Heart right ventricle (tissue), 16 donors: ENCODE measurements around the gene GADL1. TPM values are rescaled to one million over a fixed set of nuclear protein-coding genes. Genes with fewer than 3 reads are reported as not detected.

ENCODE experiments used
- ATAC-seq, 8 donors: fragments of 200-7000 bp; cut with Tn5 transposase; one replicate each; pipeline ENCODE4 v1.9.1; 2020; ENCODE audit warnings: mild to moderate bottlenecking in 8 of 8, moderate library complexity in 8 of 8, moderate number of reproducible peaks in 1 of 8
- DNase-seq, 2 donors: peaks; one replicate each; pipeline ENCODE4 v3.0.0-alpha.2; 2020
- H3K27ac ChIP-seq, 10 donors: fragments of 200-600 bp; sonication (generic) in 2 of 10; one replicate each; pipeline versions ENCODE4 v1.5.0 to v1.8.0; 2020 to 2022; ENCODE audit warnings: mild to moderate bottlenecking in 3 of 10
- H3K27me3 ChIP-seq, 7 donors: fragments of 200-600 bp; one replicate each; pipeline ENCODE4 v1.8.0; 2021 to 2022; ENCODE audit warnings: mild to moderate bottlenecking in 2 of 7
- H3K36me3 ChIP-seq, 9 donors: fragments of 200-600 bp; sonication (generic) in 1 of 9; one replicate each; pipeline versions ENCODE4 v1.5.0 to v1.8.0; 2020 to 2022; ENCODE audit warnings: mild to moderate bottlenecking in 2 of 9
- H3K4me1 ChIP-seq, 9 donors: fragments of 200-600 bp; sonication (generic) in 1 of 9; one replicate each; pipeline versions ENCODE4 v1.5.0 to v1.8.0; 2020 to 2022; ENCODE audit warnings: mild to moderate bottlenecking in 4 of 9
- H3K4me3 ChIP-seq, 10 donors: fragments of 200-600 bp; sonication (generic) in 2 of 10; one replicate each; pipeline versions ENCODE4 v1.5.0 to v1.8.0; 2020 to 2022; ENCODE audit warnings: mild to moderate bottlenecking in 7 of 10, moderate library complexity in 2 of 10
- H3K9me3 ChIP-seq, 11 donors: fragments of 200-600 bp in 10 of 11; sonication (generic) in 2 of 11; one replicate each; pipeline versions ENCODE4 v1.5.0 to v1.8.0; 2013 to 2022; ENCODE audit warnings: mild to moderate bottlenecking in 2 of 11, control low read depth in 1 of 11, moderate library complexity in 1 of 11
- CTCF ChIP-seq, 9 donors: fragments of 200-600 bp; sonication (generic) in 2 of 9; IDR thresholded peaks; one replicate each; pipeline versions ENCODE4 v1.5.0 to v1.8.0; 2021 to 2022; ENCODE audit warnings: antibody characterized with exemption in 9 of 9, mild to moderate bottlenecking in 5 of 9, moderate library complexity in 1 of 9
- WGBS, 2 donors: extraction: QIAGEN DNeasy Blood & Tissue Kit; methylation state at CpG; one replicate each; pipeline ENCODE4 v1.1.7; 2013; ENCODE audit warnings: inconsistent platforms in 1 of 2; 5-methylcytosine and 5-hydroxymethylcytosine counted together
- intact Hi-C, 10 donors: fragments of 100-400 bp; cut with DNase I; formaldehyde crosslinking; loops; one replicate each; pipeline versions ENCODE4 v1.11.1 to v1.14.2; 2022
- polyA plus RNA-seq, 2 donors: library from polyadenylated mRNA; stranded (reverse); fragments of 200-250 nt; gene quantifications; one replicate each; pipeline ENCODE4 v1.2.3, GENCODE V29; 2013
- total RNA-seq, 10 donors: library from RNA; stranded (reverse); fragmentation: NEBNext Ultra II Directional in 3 of 10; extraction: Animal tissue kit (Norgen Biotek cat#: 25700) in 3 of 10; gene quantifications; one replicate each; pipeline versions ENCODE4 v1.2.1 to v1.2.4, GENCODE V29; 2021 to 2023
- donor health status: Arrhythmogenic right ventricular cardiomyopathy.
- donor health status: ischemic (EF 13 %, LVEDD 7.1; RV severe dilation, severe dysfunction).
- donor health status: healthy with polysubstance abuse.
- donor health status: DM: no; HTN: yes; CAD: no.
- donor health status: DM: no; HTN: no; CAD: no.
- donor health status: ischemic (EF 25% LVEDD 6.9; RV normal size, moderate dysfunction).
- donor health status: ischemic (EF 25% LVEDD 5.7; RV mildly dilated, moderate dysfunction).
- donor health status: healthy.
- donor health status: DM: yes; HTN: yes; CAD: no.
- donor health status: Ischemic cardiomyopathy.
- donor health status: ischemic (EF 35%, LVEDD 5.7; RV mildly dilated, moderate dysfunction).
- donor health status: nonischemic (EF 11% LVEDD 7.7; RV severe dilation, severe dysfunction).
- donor health status: DM: yes; HTN: yes; CAD: no.
- donor health status: PGD.
- donor health status: ischemic (EF 29% LVEDD 5.4; RV normal size, mild dysfunction).
- donor health status: nonischemic (EF 23%, LVEDD 6.1; RV moderate dilation, normal function).

GADL1 gene
- total and polyA plus RNA-seq, 12 donors: 0.12 to 1.6 (median 0.40) TPM; not detected in 4

- peak in 6 of 8 donors; percentile 45 to 79 (median 67) for ATAC-seq
Observed at GRCh38 chr3:30770387-30770786, 124.1 kb downstream of the GADL1 start.

GRCh38 chr3:30768703-30769550, 125.5 kb downstream of the GADL1 start:
- peak in 5 of 8 donors; percentile 29 to 51 (median 33) for ATAC-seq
- no peaks in the 10 kb centered on the region for H3K36me3 ChIP-seq
- WGBS, 2 donors: 61% methylated on average over 9 of the region's 9 CpGs

More at GRCh38 chr3:30770387-30770786, 124.1 kb downstream of the GADL1 start:
- H3K27ac ChIP-seq: no peak overlapping the region
- DNase-seq: peak in 1 of 2 donors; percentile 8
- intact Hi-C loops: loop anchor here in 6 of 10 donors (5.0 to 10.0 kb wide), 7 partner anchors 134 to 994 kb away; no protein-coding TSS in a partner anchor
- 71% methylated on average over 3 of the region's 3 CpGs for WGBS, 2 donors
- no peak overlapping the region for H3K4me3 ChIP-seq
- peaks cover 0 to 5% (median 0%) of the 10 kb centered on the region in 9 donors for H3K4me1 ChIP-seq
- H3K27me3 ChIP-seq: no peaks in the 10 kb centered on the region
- no peaks in the 10 kb centered on the region for H3K36me3 ChIP-seq
- no peak for TF ChIP-seq CTCF (IDR thresholded peaks at IDR 0.05)
- H3K9me3 ChIP-seq: no peaks in the 10 kb centered on the region

GRCh38 chr3:30768046-30768445, 126.4 kb downstream of the GADL1 start:
- no peak overlapping the region for H3K4me3 ChIP-seq
- DNase-seq (no peak), ATAC-seq (no peak)
- H3K27me3 ChIP-seq: no peaks in the 10 kb centered on the region
- intact Hi-C loops: loop anchor here in 8 of 10 donors (2.0 to 10.0 kb wide), 5 partner anchors 364 to 1007 kb away; no protein-coding TSS in a partner anchor
- no peak for TF ChIP-seq CTCF (IDR thresholded peaks at IDR 0.05)
- H3K36me3 ChIP-seq: no peaks in the 10 kb centered on the region
- H3K9me3 ChIP-seq: no peaks in the 10 kb centered on the region
- WGBS, 2 donors: 36 to 57% methylated on average over 1 of the region's 1 CpG
- peaks cover 0 to 10% (median 0%) of the 10 kb centered on the region in 9 donors for H3K4me1 ChIP-seq
- H3K27ac ChIP-seq: no peak overlapping the region

More at GRCh38 chr3:30768703-30769550, 125.5 kb downstream of the GADL1 start:
- no peaks in the 10 kb centered on the region for H3K27me3 ChIP-seq
- peaks cover 0 to 10% (median 0%) of the 10 kb centered on the region in 9 donors for H3K4me1 ChIP-seq
- peak; percentile 55 to 89 (median 80) for TF ChIP-seq CTCF (IDR thresholded peaks at IDR 0.05)
- no peaks in the 10 kb centered on the region for H3K9me3 ChIP-seq
- H3K4me3 ChIP-seq: no peak overlapping the region
- DNase-seq: peak; percentile 65 to 68
- intact Hi-C loops: loop anchor here in 8 of 10 donors (2.0 to 10.0 kb wide), 5 partner anchors 363 to 1006 kb away; no protein-coding TSS in a partner anchor
- H3K27ac ChIP-seq: no peak overlapping the region

- Histone ChIP-seq H3K4me1 (peaks cover 0 to 10% (median 0%) of the 10 kb centered on the region in 9 donors), H3K27me3 (no peaks in the 10 kb centered on the region), H3K27ac (no peak overlapping the region), H3K36me3 (no peaks in the 10 kb centered on the region), H3K9me3 (no peaks in the 10 kb centered on the region), H3K4me3 (no peak overlapping the region)
- no peak for TF ChIP-seq CTCF (IDR thresholded peaks at IDR 0.05)
- ATAC-seq: no peak
- no peak for DNase-seq
- intact Hi-C loops: loop anchor here in 6 of 10 donors (5.0 to 10.0 kb wide), 4 partner anchors 366 to 1008 kb away; no protein-coding TSS in a partner anchor
Observed at GRCh38 chr3:30766522-30766921, 127.9 kb downstream of the GADL1 start.
